Keratinocyte (primary cell): ENCODE data around the gene CUL2. TPM values are rescaled to one million over a fixed set of nuclear protein-coding genes. Genes with fewer than 3 reads are reported as not detected.

Experiments used
- DNase-seq: peaks from one replicate; pipeline ENCODE4 v3.0.0-alpha.2; 2011; ENCODE audit warnings: low read depth, missing footprints, low spot score
- FAIRE-seq: peaks from 2 replicates; lab custom pipeline; 2011; peaks lifted over from hg19 to GRCh38; lab: Jason Lieb, UNC
- H2AFZ ChIP-seq: 2 replicates; pipeline ENCODE4 v1.6.0; 2012; ENCODE audit warnings: low read length, control low read depth, inconsistent platforms; ENCODE audit not compliant: control insufficient read depth
- H3K27ac ChIP-seq: 2 replicates; pipeline ENCODE4 v1.5.1; 2011; ENCODE audit warnings: low read length; ENCODE audit not compliant: control insufficient read depth, insufficient read depth
- H3K27me3 ChIP-seq: 3 replicates; pipeline ENCODE4 v1.6.0; 2011; ENCODE audit warnings: low read length; ENCODE audit not compliant: control insufficient read depth, insufficient read depth; ENCODE audit errors: extremely low read depth
- H3K36me3 ChIP-seq, 2 experiments: 2 replicates in 1 of 2; 3 replicates in 1 of 2; pipeline ENCODE4 v1.5.1; 2011; ENCODE audit warnings: low read length in 2 of 2, mild to moderate bottlenecking in 1 of 2; ENCODE audit not compliant: control insufficient read depth in 2 of 2, insufficient read depth in 2 of 2; ENCODE audit errors: extremely low read depth in 1 of 2
- H3K4me1 ChIP-seq: 3 replicates; pipeline ENCODE4 v1.5.1; 2011; ENCODE audit warnings: low read length; ENCODE audit not compliant: control insufficient read depth, insufficient read depth; ENCODE audit errors: extremely low read depth
- H3K4me2 ChIP-seq: 3 replicates; pipeline ENCODE4 v1.6.0; 2011; ENCODE audit warnings: low read depth, low read length; ENCODE audit not compliant: control insufficient read depth, insufficient read depth; ENCODE audit errors: extremely low read depth
- H3K4me3 ChIP-seq, 3 experiments: fragments of 200-600 bp in 1 of 3; sonication (generic) in 1 of 3; 2 replicates in 2 of 3; 3 replicates in 1 of 3; pipeline ENCODE4 v1.5.1; 2011 to 2016; ENCODE audit warnings: low read length in 3 of 3, mild to moderate bottlenecking in 3 of 3, control low read depth in 2 of 3, inconsistent platforms in 1 of 3, low read depth in 1 of 3, mixed read lengths in 1 of 3, mixed run types in 1 of 3, moderate library complexity in 1 of 3; ENCODE audit not compliant: control insufficient read depth in 2 of 3, insufficient read depth in 2 of 3; ENCODE audit errors: extremely low read depth in 1 of 3
- H3K79me2 ChIP-seq: 2 replicates; pipeline ENCODE4 v1.6.0; 2012; ENCODE audit warnings: low read length; ENCODE audit not compliant: control insufficient read depth, insufficient read depth
- H3K9ac ChIP-seq: 3 replicates; pipeline ENCODE4 v1.6.0; 2011; ENCODE audit warnings: low read length; ENCODE audit not compliant: control insufficient read depth, insufficient read depth; ENCODE audit errors: extremely low read depth
- H3K9me1 ChIP-seq: 3 replicates; pipeline ENCODE4 v1.6.0; 2011; ENCODE audit warnings: low read length; ENCODE audit not compliant: control insufficient read depth, insufficient read depth; ENCODE audit errors: extremely low read depth
- H3K9me3 ChIP-seq: 2 replicates; pipeline ENCODE4 v1.5.1; 2012; ENCODE audit warnings: low read depth, low read length; ENCODE audit not compliant: control insufficient read depth
- H4K20me1 ChIP-seq: 3 replicates; pipeline ENCODE4 v1.6.0; 2011; ENCODE audit warnings: low read length; ENCODE audit not compliant: control insufficient read depth, insufficient read depth; ENCODE audit errors: extremely low read depth
- CTCF ChIP-seq, 3 experiments: IDR thresholded peaks in 1 of 3; conservative IDR thresholded peaks in 1 of 3; optimal IDR thresholded peaks in 1 of 3; 2 replicates in 2 of 3; 3 replicates in 1 of 3; pipeline versions ENCODE3 to v1.5.1; 2011; ENCODE audit warnings: low read length in 3 of 3, mild to moderate bottlenecking in 3 of 3, moderate library complexity in 2 of 3, control low read depth in 1 of 3, inconsistent platforms in 1 of 3; ENCODE audit not compliant: insufficient read depth in 2 of 3; ENCODE audit errors: extremely low read depth in 1 of 3
- EZH2 ChIP-seq: IDR thresholded peaks from one replicate; pipeline ENCODE4 v1.6.1; 2012; ENCODE audit warnings: inconsistent platforms, mild to moderate bottlenecking, low read length, moderate library complexity
- dilution Hi-C: fragments of 300-500 bp; cut with MboI; formaldehyde crosslinking; loops from one replicate; pipeline ENCODE4 v1.7.0; 2020; ENCODE audit warnings: low sequenced_read_pairs; ENCODE audit not compliant: extremely low pct_ligation_motif_present
- polyA plus RNA-seq, 5 experiments: library from polyadenylated mRNA; depleted of rRNA in 3 of 5; stranded (reverse) in 3 of 5; stranded (forward) in 1 of 5; unstranded in 1 of 5; fragments of >200 nt; gene quantifications; 1 replicate in 1 of 5; 2 replicates in 3 of 5; 3 replicates in 1 of 5; pipeline versions ENCODE4 v1.2.1 to v1.2.3, GENCODE V29; 2011 to 2012; ENCODE audit warnings: missing spikeins in 2 of 5, low read depth in 1 of 5, low replicate concordance in 1 of 5

The CUL2 gene
- polyA plus RNA-seq, 1 donor (not counting 4 experiments of a cell fraction or from before 2014, with no cell fraction given), result 39.7 TPM

GRCh38 chr10:35000936-35001335, 89.2 kb downstream of the CUL2 start:
- Histone ChIP-seq H3K79me2 (no peaks in the 10 kb centered on the region), H3K9me3 (no peaks in the 10 kb centered on the region), H3K9me1 (no peaks in the 10 kb centered on the region), H3K36me3 (no peaks in the 10 kb centered on the region), H3K4me2 (no peak overlapping the region), H3K27me3 (no peaks in the 10 kb centered on the region), H3K4me1 (peaks cover 16% of the 10 kb centered on the region), H3K9ac (no peak overlapping the region), H3K4me3 (no peak overlapping the region), H4K20me1 (no peaks in the 10 kb centered on the region), H3K27ac (no peak overlapping the region), H2AFZ (no peak overlapping the region)
- no peak for DNase-seq
- TF ChIP-seq CTCF (optimal IDR thresholded peaks at IDR 0.05 in 1 of 3, IDR thresholded peaks at IDR 0.05 in 1 of 3, conservative IDR thresholded peaks at IDR 0.05 in 1 of 3; ENCODE audit: extremely low read depth in 1 of 3, insufficient read depth in 2 of 3, low read length in 3 of 3), result no peak
- TF ChIP-seq EZH2, result no peak
- FAIRE-seq, result no peak
- dilution Hi-C loops, result no loop called here

GRCh38 chr10:34999532-34999931, 90.6 kb downstream of the CUL2 start:
- H3K36me3 ChIP-seq, result no peaks in the 10 kb centered on the region
- dilution Hi-C loops, result no loop called here
- H3K4me2 ChIP-seq, result no peak overlapping the region
- no peaks in the 10 kb centered on the region for H3K79me2 ChIP-seq
- H3K4me1 ChIP-seq, result peaks cover 12% of the 10 kb centered on the region
- no peak overlapping the region for H3K9ac ChIP-seq
- no peak overlapping the region for H3K27ac ChIP-seq
- TF ChIP-seq CTCF (optimal IDR thresholded peaks at IDR 0.05 in 1 of 3, IDR thresholded peaks at IDR 0.05 in 1 of 3, conservative IDR thresholded peaks at IDR 0.05 in 1 of 3; ENCODE audit: extremely low read depth in 1 of 3, insufficient read depth in 2 of 3, low read length in 3 of 3) (no peak), EZH2 (no peak)
- no peaks in the 10 kb centered on the region for H3K9me3 ChIP-seq
- H3K4me3 ChIP-seq, result no peak overlapping the region
- no peaks in the 10 kb centered on the region for H4K20me1 ChIP-seq
- FAIRE-seq, result no peak
- H3K9me1 ChIP-seq, result no peaks in the 10 kb centered on the region
- DNase-seq, result no peak
- no peaks in the 10 kb centered on the region for H3K27me3 ChIP-seq
- no peak overlapping the region for H2AFZ ChIP-seq
